ENCODE measurements around the gene RHOBTB3.

DNA sequence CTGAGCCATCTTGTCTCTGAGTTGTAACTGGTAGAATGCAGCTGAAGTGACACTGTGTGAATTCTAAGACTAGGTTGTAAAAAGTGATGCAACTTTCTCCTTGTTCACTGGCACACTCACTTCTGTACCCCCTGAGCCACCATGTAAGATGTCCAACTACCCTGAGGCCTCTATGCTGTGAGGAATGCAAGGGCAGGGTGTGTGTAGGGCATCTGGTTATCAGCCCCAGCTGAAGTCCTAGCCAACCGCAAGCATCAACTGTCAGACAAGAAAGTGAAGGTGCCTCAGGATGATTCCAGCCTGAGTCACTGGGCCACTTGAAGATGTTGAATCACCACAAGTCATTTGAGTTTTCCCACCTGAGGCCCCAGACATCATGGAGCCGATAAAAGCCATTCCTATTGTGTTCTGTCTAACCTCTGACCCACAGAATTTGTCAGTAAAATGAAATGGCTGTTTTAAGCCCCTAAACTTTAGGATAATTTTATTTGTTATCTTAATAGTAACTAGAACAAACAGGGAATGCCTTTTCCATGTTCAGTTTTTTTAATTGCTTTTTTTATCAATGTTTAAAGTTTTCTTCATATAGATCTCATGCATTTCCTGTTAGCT, 18.7 kb upstream of the RHOBTB3 start:
- TF ChIP-seq, protein P1, sequence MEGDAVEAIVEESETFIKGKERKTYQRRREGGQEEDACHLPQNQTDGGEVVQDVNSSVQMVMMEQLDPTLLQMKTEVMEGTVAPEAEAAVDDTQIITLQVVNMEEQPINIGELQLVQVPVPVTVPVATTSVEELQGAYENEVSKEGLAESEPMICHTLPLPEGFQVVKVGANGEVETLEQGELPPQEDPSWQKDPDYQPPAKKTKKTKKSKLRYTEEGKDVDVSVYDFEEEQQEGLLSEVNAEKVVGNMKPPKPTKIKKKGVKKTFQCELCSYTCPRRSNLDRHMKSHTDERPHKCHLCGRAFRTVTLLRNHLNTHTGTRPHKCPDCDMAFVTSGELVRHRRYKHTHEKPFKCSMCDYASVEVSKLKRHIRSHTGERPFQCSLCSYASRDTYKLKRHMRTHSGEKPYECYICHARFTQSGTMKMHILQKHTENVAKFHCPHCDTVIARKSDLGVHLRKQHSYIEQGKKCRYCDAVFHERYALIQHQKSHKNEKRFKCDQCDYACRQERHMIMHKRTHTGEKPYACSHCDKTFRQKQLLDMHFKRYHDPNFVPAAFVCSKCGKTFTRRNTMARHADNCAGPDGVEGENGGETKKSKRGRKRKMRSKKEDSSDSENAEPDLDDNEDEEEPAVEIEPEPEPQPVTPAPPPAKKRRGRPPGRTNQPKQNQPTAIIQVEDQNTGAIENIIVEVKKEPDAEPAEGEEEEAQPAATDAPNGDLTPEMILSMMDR (IDR thresholded peaks at IDR 0.05; ENCODE audit: insufficient read depth, low read length): no peak
- TF ChIP-seq POLR2AphosphoS5 (IDR thresholded peaks at IDR 0.05; ENCODE audit: low read depth) (no peak), REST (IDR thresholded peaks at IDR 0.05; ENCODE audit: insufficient replicate concordance, low read depth) (no peak), GABPA (IDR thresholded peaks at IDR 0.05; ENCODE audit: low read depth) (no peak), SPI1 (IDR thresholded peaks at IDR 0.05; ENCODE audit: borderline replicate concordance, low read depth) (no peak)
